Measurements from ENCODE around the gene INAFM2. TPM values are rescaled to one million over a fixed set of nuclear protein-coding genes. Genes with fewer than 3 reads are reported as not detected.

The INAFM2 gene
- total RNA-seq, 1 donor from 2014 or later = 9.5 TPM

- Mint-ChIP-seq H3K4me1 (no peaks in the 10 kb centered on the region), H3K4me3 (no peak overlapping the region), H3K9me3 (no peaks in the 10 kb centered on the region), H3K27me3 (no peaks in the 10 kb centered on the region), H3K27ac (no peak overlapping the region), H3K36me3 (ENCODE audit: low read depth) (no peaks in the 10 kb centered on the region)
- CTCF ChIA-PET = no interaction called here
- ATAC-seq (ENCODE audit: low read depth) (no peak), DNase-seq (no peak)
- intact Hi-C loops (cut with micrococcal nuclease) = no loop called here
- TF ChIP-seq CTCF (IDR thresholded peaks at IDR 0.05) = no peak
- POLR2A ChIA-PET = no interaction called here
Observed at GRCh38 chr15:40372981-40373380, 49.5 kb downstream of the INAFM2 start.

Other genes with a start within 250 kb of the INAFM2 start
- gene BMF, start 214.8 kb upstream of the INAFM2 start, total RNA-seq = 353 and 376 TPM in 2 replicates
- 3.9 and 4.2 TPM in 2 replicates for gene BUB1B, start 162.6 kb upstream of the INAFM2 start, total RNA-seq
- gene PAK6, start 84.6 kb upstream of the INAFM2 start, total RNA-seq = 0.34 and 0.40 TPM in 2 replicates
- gene ANKRD63, start 40.6 kb upstream of the INAFM2 start, total RNA-seq = 0.32 TPM in 1 of 2 replicates, not detected in the other
- gene PLCB2, start 15.8 kb upstream of the INAFM2 start, total RNA-seq = 109 and 126 TPM in 2 replicates
- 0.91 and 2.1 TPM in 2 replicates for gene CCDC9B, start 17.2 kb downstream of the INAFM2 start, total RNA-seq
- not detected in 2 replicates for gene PHGR1, start 27.3 kb downstream of the INAFM2 start, total RNA-seq
- gene DISP2, start 34.5 kb downstream of the INAFM2 start, total RNA-seq = 0.38 and 0.39 TPM in 2 replicates
- 11.5 and 13.4 TPM in 2 replicates for gene KNSTRN, start 59.0 kb downstream of the INAFM2 start, total RNA-seq
- gene IVD, start 82.1 kb downstream of the INAFM2 start, total RNA-seq = 63.5 and 76.7 TPM in 2 replicates
- 27.5 and 28.4 TPM in 2 replicates for gene BAHD1, start 117.3 kb downstream of the INAFM2 start, total RNA-seq
- gene CHST14, start 147.3 kb downstream of the INAFM2 start, total RNA-seq = 10.1 and 10.2 TPM in 2 replicates
- 64.0 and 66.3 TPM in 2 replicates for gene CCDC32, start 241.3 kb downstream of the INAFM2 start, total RNA-seq
- 20.1 and 24.8 TPM in 2 replicates for gene RPUSD2, start 245.6 kb downstream of the INAFM2 start, total RNA-seq

Data from activated B cell treated with CpG ODN at 0.5 μM for 24 hours (primary cell).